Prostate gland (tissue), 2 donors: Measurements from ENCODE around the gene MIXL1.

Experiments used
- CTCF ChIP-seq, 4 experiments: fragments of 200-600 bp in 2 of 4; fragments of 450-650 bp in 2 of 4; sonication (generic) in 2 of 4; IDR thresholded peaks; 1 replicate in 3 of 4; 2 replicates in 1 of 4; pipeline ENCODE4 v1.5.1; 2016 to 2019; ENCODE audit warnings: antibody characterized with exemption in 4 of 4, mild to moderate bottlenecking in 2 of 4, moderate library complexity in 2 of 4
- POLR2A ChIP-seq: fragments of 450-650 bp; IDR thresholded peaks from one replicate; pipeline ENCODE4 v1.6.1; 2016; ENCODE audit warnings: antibody characterized with exemption, mild to moderate bottlenecking
- POLR2AphosphoS5 ChIP-seq: sonication (generic); formaldehyde crosslinking; IDR thresholded peaks from one replicate; pipeline ENCODE4 v1.6.1; 2017; ENCODE audit warnings: antibody characterized with exemption

- TF ChIP-seq CTCF (IDR thresholded peaks at IDR 0.05) = no peak
- TF ChIP-seq POLR2A = no peak
- TF ChIP-seq POLR2AphosphoS5 = no peak
Measured at GRCh38 chr1:226203240-226203639, 20.2 kb upstream of the MIXL1 start.
